A673 (cell line): ENCODE results near the gene TXNDC17. TPM values are rescaled to one million over a fixed set of nuclear protein-coding genes. Genes with fewer than 3 reads are reported as not detected.

Experiments used
- BruUV-seq: library from RNA; stranded (reverse); fragments of 400-500 nt; replicated peaks from 2 replicates; lab custom pipeline; 2021; lab: Mats Ljungman, UMichigan
- CTCF ChIA-PET: fragments of 300-600 bp; sonication (Branson Sonifier 250); formaldehyde crosslinking; loops from one replicate; lab custom pipeline; 2022; ENCODE audit warnings: antibody characterized with exemption; lab: Charles Lee
- POLR2A ChIA-PET: fragments of 300-600 bp; sonication (Branson Sonifier 250); formaldehyde crosslinking; loops from one replicate; lab custom pipeline; 2022; ENCODE audit warnings: antibody characterized with exemption; ENCODE audit not compliant: low non-redundant PET; lab: Charles Lee
- DNase-seq: peaks from one replicate; pipeline ENCODE4 v3.0.0-alpha.2; 2015; ENCODE audit warnings: low spot score
- H3K27ac ChIP-seq: fragments of 200-600 bp; sonication (generic); 2 replicates; pipeline ENCODE4 v1.5.1; 2016; ENCODE audit warnings: mixed run types, low read depth, mild to moderate bottlenecking, mixed read lengths, antibody characterized with exemption, low read length; ENCODE audit not compliant: poor library complexity, severe bottlenecking
- H3K27me3 ChIP-seq: fragments of 200-600 bp; sonication (generic); replicated peaks from 2 replicates; pipeline ENCODE4 v1.6.1; 2017; ENCODE audit warnings: mixed run types, low read depth, mild to moderate bottlenecking, mixed read lengths, antibody characterized with exemption, low read length; ENCODE audit not compliant: insufficient read depth, poor library complexity
- H3K36me3 ChIP-seq: fragments of 200-600 bp; sonication (generic); 2 replicates; pipeline ENCODE4 v1.6.1; 2016; ENCODE audit warnings: mixed run types, mild to moderate bottlenecking, mixed read lengths, antibody characterized with exemption, low read length; ENCODE audit not compliant: insufficient read depth, poor library complexity, severe bottlenecking
- H3K4me1 ChIP-seq: fragments of 200-600 bp; sonication (generic); 2 replicates; pipeline ENCODE4 v1.6.1; 2017; ENCODE audit warnings: mixed run types, mild to moderate bottlenecking, mixed read lengths, antibody characterized with exemption, low read length; ENCODE audit not compliant: insufficient read depth, poor library complexity, severe bottlenecking
- H3K4me3 ChIP-seq: fragments of 200-600 bp; sonication (generic); 2 replicates; pipeline ENCODE4 v1.5.1; 2016; ENCODE audit warnings: low read depth, mixed run types, mild to moderate bottlenecking, mixed read lengths, low read length; ENCODE audit not compliant: poor library complexity, severe bottlenecking
- H3K9me3 ChIP-seq: fragments of 200-600 bp; sonication (generic); 2 replicates; pipeline ENCODE4 v1.6.1; 2016; ENCODE audit warnings: mixed run types, low read depth, mild to moderate bottlenecking, mixed read lengths, antibody characterized with exemption, low read length; ENCODE audit not compliant: poor library complexity, severe bottlenecking
- EZH2 ChIP-seq: fragments of 200-600 bp; sonication (generic); IDR thresholded peaks from 2 replicates; pipeline ENCODE4 v1.6.1; 2017; ENCODE audit warnings: borderline replicate concordance, low read depth, mild to moderate bottlenecking, mixed read lengths, antibody characterized with exemption, low read length; ENCODE audit not compliant: poor library complexity, severe bottlenecking
- intact Hi-C: fragments of 100-400 bp; cut with micrococcal nuclease; formaldehyde crosslinking; loops from one replicate; pipeline ENCODE4 v1.10.0; 2022; ENCODE audit not compliant: unreplicated experiment
- total RNA-seq: library from RNA; stranded (reverse); gene quantifications from 2 replicates; pipeline ENCODE4 v1.2.3, GENCODE V29; 2021
- TF ChIP-seq, protein P1 (sequence below): fragments of 300-800, 200-600 bp; sonication (generic); conservative IDR thresholded peaks from 2 replicates; pipeline ENCODE4 v1.5.1; 2017; ENCODE audit warnings: low read depth, mild to moderate bottlenecking, antibody characterized with exemption, low read length, moderate library complexity, mixed read lengths

Gene TXNDC17
- total RNA-seq, 1 experiment from 2014 or later: 147 TPM

DNA sequence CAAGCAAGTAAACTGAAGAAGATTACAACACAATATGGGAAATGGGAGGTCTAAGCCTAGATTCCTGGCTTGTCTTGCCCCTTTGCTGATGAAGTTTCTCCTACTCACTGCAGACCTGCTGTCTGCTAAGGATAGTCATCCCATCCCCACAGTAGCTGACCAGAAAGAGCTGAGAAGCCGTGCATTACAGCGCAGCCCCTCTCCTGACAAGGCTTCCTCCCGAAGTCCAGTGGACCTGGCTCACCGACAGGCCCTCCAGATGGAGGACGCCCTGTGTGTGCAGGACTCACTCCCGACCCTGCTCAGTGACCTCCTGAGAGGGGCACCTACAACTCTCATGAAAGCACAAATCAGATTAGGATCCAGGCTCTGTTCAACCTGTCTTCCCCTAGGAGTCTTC, 35.7 kb upstream of the TXNDC17 start:
- Histone ChIP-seq H3K4me1 (peaks cover 16% of the 10 kb centered on the region), H3K4me3 (no peak overlapping the region), H3K27me3 (no peaks in the 10 kb centered on the region), H3K36me3 (peaks cover 55% of the 10 kb centered on the region), H3K9me3 (no peaks in the 10 kb centered on the region), H3K27ac (no peak overlapping the region)
- intact Hi-C loops: no loop called here
- TF ChIP-seq, protein P1, sequence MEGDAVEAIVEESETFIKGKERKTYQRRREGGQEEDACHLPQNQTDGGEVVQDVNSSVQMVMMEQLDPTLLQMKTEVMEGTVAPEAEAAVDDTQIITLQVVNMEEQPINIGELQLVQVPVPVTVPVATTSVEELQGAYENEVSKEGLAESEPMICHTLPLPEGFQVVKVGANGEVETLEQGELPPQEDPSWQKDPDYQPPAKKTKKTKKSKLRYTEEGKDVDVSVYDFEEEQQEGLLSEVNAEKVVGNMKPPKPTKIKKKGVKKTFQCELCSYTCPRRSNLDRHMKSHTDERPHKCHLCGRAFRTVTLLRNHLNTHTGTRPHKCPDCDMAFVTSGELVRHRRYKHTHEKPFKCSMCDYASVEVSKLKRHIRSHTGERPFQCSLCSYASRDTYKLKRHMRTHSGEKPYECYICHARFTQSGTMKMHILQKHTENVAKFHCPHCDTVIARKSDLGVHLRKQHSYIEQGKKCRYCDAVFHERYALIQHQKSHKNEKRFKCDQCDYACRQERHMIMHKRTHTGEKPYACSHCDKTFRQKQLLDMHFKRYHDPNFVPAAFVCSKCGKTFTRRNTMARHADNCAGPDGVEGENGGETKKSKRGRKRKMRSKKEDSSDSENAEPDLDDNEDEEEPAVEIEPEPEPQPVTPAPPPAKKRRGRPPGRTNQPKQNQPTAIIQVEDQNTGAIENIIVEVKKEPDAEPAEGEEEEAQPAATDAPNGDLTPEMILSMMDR: no peak
- no peak for TF ChIP-seq EZH2
- BruUV-seq: no TSS peak
- CTCF ChIA-PET: no interaction called here
- POLR2A ChIA-PET: no interaction called here
- no peak for DNase-seq

DNA sequence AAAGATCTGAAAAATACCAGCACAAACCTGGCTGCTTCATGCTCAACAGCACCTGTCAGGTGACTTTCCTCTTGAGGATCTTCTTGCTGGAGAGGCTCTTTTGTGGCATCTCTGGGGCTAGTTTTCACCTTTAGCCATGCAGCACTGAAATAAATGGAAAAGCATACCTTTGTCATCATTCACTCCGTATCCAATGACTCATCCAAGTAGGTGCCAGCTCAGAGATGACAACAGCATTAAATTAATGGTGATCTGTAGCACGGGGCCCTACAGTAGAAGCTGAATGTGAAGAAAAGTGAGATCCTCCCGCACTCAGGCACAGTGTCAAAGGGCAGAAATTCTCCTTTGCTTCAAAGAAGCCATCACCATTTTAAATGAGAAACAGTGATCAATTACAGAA, 32.5 kb upstream of the TXNDC17 start:
- no peak for TF ChIP-seq EZH2

DNA sequence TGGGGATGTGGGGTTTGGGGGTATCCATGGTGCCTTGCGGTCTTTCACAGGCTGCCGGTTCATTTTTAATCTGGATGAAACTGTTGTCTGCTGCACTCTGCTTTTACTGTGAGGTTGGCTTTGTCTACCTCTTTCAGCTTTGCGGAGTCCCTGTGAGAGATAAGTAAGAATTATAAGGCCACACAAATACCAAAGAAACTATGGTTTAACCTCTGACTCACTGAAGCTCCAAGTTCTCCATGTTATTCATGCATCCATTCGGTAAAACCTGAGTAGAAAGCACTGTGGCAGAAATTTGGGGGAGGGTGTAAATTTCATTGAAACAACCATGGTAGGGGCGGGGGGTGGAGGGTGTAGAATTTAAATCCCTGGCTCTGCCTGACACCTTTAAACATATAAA, 30.8 kb upstream of the TXNDC17 start:
- no TSS peak for BruUV-seq
- no peaks in the 10 kb centered on the region for H3K27me3 ChIP-seq
- no peaks in the 10 kb centered on the region for H3K9me3 ChIP-seq
- TF ChIP-seq, protein P1: no peak
- TF ChIP-seq EZH2: no peak
- no peak overlapping the region for H3K4me3 ChIP-seq
- H3K4me1 ChIP-seq: no peaks in the 10 kb centered on the region
- intact Hi-C loops: no loop called here
- ChIA-PET POLR2A (no interaction called here), CTCF (no interaction called here)
- DNase-seq: no peak
- no peak overlapping the region for H3K27ac ChIP-seq
- H3K36me3 ChIP-seq: peaks cover 58% of the 10 kb centered on the region

More for the DNA sequence above, 32.5 kb upstream of the TXNDC17 start:
- CTCF ChIA-PET: no interaction called here
- Histone ChIP-seq H3K9me3 (no peaks in the 10 kb centered on the region), H3K4me3 (no peak overlapping the region), H3K36me3 (peaks cover 53% of the 10 kb centered on the region), H3K27ac (no peak overlapping the region), H3K27me3 (no peaks in the 10 kb centered on the region), H3K4me1 (peaks cover 7% of the 10 kb centered on the region)
- BruUV-seq: no TSS peak
- intact Hi-C loops: no loop called here
- no peak for DNase-seq
- POLR2A ChIA-PET: no interaction called here

DNA sequence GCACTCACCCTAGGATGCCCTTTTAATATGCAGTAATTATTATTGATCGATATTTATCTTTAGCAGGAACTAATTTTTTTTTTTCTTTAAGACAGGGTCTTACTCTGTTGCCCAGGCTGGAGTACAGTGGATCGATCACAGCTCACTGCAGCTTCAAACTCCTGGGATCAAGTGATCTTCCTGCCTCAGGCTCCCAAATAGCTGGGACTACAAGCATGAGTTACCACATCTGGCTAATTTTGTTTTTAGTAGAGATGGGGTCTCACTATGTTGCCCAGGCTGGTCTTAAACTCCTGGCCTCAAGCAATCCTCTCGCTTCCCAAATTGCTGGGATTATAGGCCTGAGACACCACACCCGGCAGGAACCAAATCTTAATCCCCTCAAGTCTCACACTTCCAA, 29.6 kb upstream of the TXNDC17 start:
- no peaks in the 10 kb centered on the region for H3K9me3 ChIP-seq
- peaks cover 56% of the 10 kb centered on the region for H3K36me3 ChIP-seq
- H3K27me3 ChIP-seq: no peaks in the 10 kb centered on the region
- intact Hi-C loops: no loop called here
- CTCF ChIA-PET: no interaction called here
- no peaks in the 10 kb centered on the region for H3K4me1 ChIP-seq
- no peak overlapping the region for H3K4me3 ChIP-seq
- no TSS peak for BruUV-seq
- POLR2A ChIA-PET: interaction anchor here (0.9 kb wide), 1 partner anchor 608 kb away, joined by 3 read pairs; the partner anchor contains the start of gene DLG4
- no peak overlapping the region for H3K27ac ChIP-seq
- DNase-seq: no peak
- no peak for TF ChIP-seq EZH2
- TF ChIP-seq, protein P1: no peak
